ENCODE data around the gene EEF1G. TPM values are rescaled to one million over a fixed set of nuclear protein-coding genes. Genes with fewer than 3 reads are reported as not detected.

EEF1G gene
- total and polyA plus RNA-seq, 9 of the 15 experiments (the other 6 are each of a cell fraction or from before 2014, with no cell fraction given) = 985 to 2,349 (median 2,035) TPM

GRCh38 chr11:62602141-62603071 lies 28.7 kb upstream of the EEF1G start (continued):
- no peak for TF ChIP-seq CBX2 (IDR thresholded peaks at IDR 0.05; ENCODE audit: insufficient read depth, low read length, poor library complexity, severe bottlenecking)
- TF ChIP-seq RBFOX2 (IDR thresholded peaks at IDR 0.05; ENCODE audit: low read depth, low read length) = peak; percentile 52
- no peak for TF ChIP-seq ZNF140 (CRISPR knock-in tag; IDR thresholded peaks at IDR 0.05)
- peak; percentile 48; the same call in 1 of the 2 replicates for TF ChIP-seq ZBTB7A (IDR thresholded peaks at IDR 0.05; ENCODE audit: borderline replicate concordance, control insufficient read depth, low read depth, low read length)
- peak; percentile 9; the same call in 1 of the 2 replicates for TF ChIP-seq XRCC5 (IDR thresholded peaks at IDR 0.05; ENCODE audit: low read depth, low read length)
- peak; percentile 64; the same call in 1 of the 2 replicates for TF ChIP-seq FOXP1 (CRISPR knock-in tag; IDR thresholded peaks at IDR 0.05)
- peak; percentile 15; the same call in 1 of the 2 replicates for TF ChIP-seq GMEB1 (CRISPR knock-in tag; IDR thresholded peaks at IDR 0.05)
- peak; percentile 69 for TF ChIP-seq HNRNPK (IDR thresholded peaks at IDR 0.05; ENCODE audit: low read depth, low read length, poor library complexity, severe bottlenecking)
- TF ChIP-seq CHCHD3 (CRISPR knock-in tag; IDR thresholded peaks at IDR 0.05) = no peak
- no peak for TF ChIP-seq SPI1 (IDR thresholded peaks at IDR 0.05; ENCODE audit: borderline replicate concordance, low read depth, low read length)
- TF ChIP-seq ETV1 (tag; conservative IDR thresholded peaks at IDR 0.05; ENCODE audit: low read depth) = no peak
- peak; percentile 25 for TF ChIP-seq E2F8 (IDR thresholded peaks at IDR 0.05; ENCODE audit: low read depth, partially characterized antibody)

All from K562 (cell line).